ENCODE data around the gene BCLAF1.

DNA sequence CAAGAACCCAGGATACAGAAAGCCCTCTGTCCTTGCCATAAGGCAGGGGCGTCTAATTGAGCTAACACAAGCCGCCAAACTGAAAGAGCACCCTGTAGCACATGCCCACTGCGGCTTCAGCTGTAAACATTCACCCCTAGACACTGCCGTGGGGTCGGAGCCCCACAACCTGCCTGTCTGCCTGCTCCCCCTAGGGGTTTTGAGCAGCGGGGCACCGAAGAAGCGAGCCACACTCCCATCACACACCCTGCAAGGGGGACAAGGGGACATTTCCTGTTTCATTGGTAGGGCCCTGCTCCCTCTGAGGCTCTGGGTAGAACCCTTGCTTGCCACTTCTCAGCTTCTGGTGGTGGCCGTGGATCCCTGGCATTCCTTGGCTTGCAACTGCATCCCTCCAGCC lies 45.2 kb upstream of the BCLAF1 start:
- TF ChIP-seq CTCF (IDR thresholded peaks at IDR 0.05) (no peak), POLR2A (IDR thresholded peaks at IDR 0.05) (no peak)

Data from ovary (tissue), 3 donors.